ENCODE data around the gene ZNF277.

Gene ZNF277

DNA sequence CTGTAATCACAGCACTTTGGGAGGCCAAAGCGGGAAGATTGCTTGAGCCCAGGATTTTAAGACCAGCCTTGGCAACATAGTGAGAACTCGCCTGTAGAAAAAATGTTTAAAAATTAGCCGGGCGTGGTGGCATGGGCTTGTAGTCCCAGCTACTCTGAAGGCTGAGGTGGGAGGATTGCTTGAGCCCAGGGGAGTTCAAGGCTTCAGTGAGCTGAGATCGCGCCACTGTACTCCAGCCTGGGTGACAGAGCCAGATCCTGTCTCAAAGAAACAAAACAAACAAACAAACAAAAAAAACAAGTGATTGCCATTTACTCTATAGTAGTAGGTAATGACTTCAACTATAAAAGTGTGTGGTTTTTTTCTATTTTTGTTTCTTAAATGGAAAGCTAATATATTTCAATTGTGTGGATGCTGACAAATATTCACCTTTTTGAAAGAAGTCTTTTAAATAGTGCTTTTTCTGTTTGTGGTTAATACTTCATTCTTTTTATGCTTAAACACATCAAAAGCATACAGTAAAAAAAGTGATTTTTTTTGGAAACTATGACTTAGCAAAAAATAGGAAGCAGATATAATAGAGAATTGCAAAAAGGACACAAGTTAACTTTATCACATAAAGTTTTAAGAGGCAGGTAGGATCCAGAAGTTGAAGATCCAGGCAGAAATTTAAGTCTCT lies 48.4 kb downstream of the ZNF277 start:
- DNase-seq (ENCODE audit: low spot score) = no peak

DNA sequence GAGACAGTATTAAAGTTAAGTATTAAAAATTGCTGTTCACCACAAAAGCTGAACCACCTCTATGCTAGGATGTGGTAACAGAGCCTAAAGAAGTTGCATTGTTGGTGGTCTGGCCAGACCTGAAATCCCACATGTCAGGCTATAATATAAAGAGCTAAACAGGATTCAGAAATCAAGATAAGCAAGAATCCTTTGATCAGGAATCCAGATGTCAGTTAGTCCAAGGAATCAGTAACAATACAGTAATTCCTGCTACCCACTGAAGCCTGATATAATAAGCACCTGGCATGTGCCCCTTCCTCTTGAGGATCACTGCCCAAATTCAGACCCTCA lies 48.9 kb downstream of the ZNF277 start:
- no peak for DNase-seq (ENCODE audit: low spot score)

DNA sequence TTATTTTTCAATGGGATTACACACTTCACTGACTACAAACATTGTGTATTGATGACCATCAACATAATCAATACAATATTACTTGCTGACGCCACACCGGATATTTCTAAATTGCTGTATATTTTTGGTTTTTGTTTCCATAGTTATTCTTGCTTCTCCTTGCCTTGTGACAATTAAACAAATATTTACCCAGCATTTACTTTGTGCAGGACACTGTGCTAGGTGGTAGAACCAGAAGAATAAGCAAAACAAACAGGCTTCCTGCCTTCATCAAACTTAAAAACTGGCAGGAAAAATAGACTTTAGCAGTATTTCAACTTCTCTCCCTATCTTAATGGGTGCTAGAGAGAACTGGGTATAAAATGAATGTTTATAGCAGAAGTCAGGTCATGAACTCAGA lies 50.6 kb downstream of the ZNF277 start:
- DNase-seq (ENCODE audit: low spot score) = no peak

DNA sequence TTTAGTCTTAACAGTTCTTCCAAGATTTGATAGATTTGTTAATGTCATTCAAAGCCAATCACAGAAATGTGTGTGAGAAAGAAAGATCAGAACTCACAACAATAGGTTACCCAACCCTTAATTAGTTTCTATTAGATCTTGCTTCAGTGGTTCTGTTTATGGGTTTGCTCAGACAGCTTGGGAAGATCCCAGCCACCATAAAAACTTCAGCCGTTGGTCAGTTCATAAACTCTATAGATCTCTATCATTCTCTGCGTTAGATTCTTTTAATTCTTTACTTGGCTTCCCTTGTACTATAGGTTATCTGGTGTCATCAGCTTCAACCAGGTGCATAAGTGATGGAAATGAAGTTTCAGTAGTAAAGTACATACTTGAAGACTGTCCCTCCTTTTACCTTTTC lies 54.4 kb downstream of the ZNF277 start:
- DNase-seq (ENCODE audit: low spot score) = no peak

DNA sequence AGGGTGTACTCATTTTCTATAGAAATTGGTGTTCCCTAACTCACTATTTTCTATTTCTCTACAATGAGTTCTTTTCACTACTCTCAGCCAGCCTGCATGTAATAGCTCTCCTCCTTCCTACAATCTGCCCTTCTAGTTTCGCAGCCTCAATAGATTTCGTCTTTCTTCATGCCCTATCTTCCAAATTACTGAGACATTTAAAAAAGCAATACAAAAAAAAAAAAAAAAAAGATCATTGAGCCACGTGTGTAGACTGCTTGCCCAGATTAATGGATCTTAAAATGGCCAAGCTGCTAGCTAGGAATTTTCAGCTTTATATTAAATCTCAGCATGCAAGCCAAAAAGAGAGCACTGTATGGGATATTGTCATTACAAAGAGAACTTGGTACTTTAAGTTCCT lies 55.5 kb downstream of the ZNF277 start:
- DNase-seq (ENCODE audit: low spot score) = no peak

DNA sequence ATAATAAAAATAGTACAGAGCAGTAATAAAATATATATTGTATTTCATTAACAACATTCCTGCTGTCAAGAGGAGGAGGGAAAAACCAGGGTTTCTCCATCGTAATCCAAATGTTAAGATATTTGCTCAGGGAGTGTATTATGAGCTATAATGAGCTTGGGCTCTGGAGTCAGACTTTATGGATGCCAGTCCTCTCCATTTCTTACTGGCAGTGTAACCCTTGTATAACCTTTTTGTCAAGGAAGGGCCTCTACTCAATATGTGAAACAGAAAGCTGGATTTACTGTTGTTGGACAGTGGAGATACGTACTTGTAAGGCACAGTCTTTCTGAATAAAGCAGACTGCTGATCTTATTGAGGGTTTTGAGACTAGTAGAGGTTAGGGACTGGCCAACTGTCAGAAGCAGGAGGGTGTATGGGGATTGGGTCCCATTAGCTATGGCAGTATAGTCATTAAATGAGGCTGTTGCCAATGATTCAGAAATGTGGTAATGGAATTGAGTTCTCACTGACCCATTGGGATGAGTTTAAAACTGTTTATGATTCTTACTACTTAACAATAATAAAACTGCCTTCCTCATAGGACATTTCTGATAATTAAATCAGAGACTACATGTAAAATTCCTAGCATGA lies 56.5 kb downstream of the ZNF277 start:
- no peak for DNase-seq (ENCODE audit: low spot score)

DNA sequence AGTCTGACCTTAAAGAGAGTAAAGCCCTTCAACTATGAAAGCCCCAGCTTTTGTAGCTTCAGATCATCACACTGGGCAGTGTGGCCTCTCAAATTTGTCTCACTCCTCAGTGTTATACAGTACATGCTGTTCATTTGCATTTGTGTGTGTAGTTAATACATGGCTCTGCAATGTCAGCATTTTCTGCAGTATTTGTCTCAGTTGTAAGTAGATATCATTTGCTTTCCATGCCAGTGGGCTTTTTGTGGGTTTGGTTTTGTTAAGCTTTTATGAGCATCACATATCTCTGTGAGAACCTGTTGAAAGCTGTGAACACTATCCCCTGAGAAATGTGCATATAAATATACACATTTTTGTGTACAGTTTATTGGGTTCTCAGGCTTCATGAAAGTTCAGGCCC lies 57.0 kb downstream of the ZNF277 start:
- DNase-seq (ENCODE audit: low spot score) = no peak

DNA sequence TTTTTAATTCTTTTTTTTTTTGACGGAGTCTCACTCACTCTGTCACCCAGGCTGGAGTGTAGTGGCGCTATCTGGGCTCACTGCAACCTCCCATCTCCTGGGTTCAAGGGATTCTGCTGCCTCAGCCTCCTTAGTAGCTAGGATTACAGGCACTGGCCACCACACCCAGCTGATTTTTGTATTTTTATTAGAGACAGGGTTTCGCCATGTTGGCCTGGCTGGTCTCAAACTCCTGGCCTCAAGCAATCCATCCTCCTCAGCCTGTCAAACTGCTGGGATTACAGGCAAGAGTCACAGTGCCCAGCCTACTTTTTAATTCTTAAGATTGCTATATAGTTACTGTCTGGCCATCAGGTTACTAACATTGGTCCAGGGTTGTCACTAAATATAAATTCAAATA lies 59.6 kb downstream of the ZNF277 start:
- DNase-seq (ENCODE audit: low spot score) = no peak

DNA sequence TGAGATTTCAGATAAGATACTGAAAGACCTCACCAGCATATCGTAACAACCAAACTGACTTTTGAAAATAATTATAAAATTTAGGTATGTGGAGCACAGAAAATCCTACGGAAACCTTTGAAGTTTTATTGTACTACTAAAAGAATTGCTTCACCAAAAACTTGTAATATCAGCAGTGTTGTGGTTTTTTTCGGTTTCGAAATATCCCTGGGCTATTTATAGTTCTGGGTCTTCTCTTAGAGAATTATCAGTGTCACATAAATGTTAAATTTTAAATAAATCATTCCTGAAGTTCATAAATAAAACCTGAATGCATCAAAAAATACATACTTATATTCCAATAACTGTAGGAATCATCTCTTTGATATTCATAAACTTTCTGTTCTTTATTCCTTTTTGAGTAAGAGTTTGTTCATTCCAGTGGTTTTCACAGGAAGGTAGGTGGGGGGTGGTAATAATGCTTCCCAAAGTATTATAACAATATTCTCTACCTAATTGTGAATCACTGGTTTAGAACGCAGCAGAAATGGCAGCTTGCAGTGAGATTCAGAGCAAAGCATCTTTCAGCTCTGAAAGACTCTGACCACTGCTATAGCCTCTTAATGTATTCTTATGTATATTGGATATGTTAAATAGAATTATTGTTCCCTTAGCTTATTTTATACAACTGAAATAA lies 60.2 kb downstream of the ZNF277 start:
- no peak for DNase-seq (ENCODE audit: low spot score)

DNA sequence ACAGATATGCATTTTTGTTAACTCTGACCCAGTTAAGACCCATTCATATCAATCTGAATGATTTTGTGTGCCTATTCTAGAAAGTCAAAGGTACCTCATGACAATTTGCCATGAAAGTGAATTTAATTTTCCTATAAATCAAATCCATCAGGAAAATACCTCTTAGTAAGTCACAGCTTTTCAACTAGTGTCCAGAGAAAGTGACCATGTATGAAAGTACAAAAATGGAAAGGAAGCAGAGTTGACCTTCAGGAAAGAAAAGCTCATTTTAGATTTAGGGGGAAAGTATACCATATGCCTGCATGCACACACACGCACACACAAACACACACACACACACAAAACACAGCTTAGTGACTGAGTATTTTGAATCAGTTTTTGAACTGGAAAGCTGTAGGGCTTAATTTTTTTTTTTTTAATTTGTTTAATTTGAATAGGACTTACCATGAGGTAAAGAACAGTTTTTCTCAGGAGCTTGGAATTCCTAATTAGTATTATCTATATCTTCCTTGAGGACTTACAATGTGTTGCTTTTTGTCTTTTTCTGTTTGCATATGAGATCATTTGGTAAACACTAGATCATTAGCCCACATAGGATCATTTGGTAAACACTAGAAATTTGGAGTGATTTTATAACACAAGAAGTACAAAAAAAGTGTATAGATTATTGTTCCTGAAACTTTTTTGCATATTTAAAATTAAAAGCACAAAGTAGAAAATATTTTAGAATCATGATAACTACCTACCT lies 61.6 kb downstream of the ZNF277 start:
- DNase-seq (ENCODE audit: low spot score) = no peak

DNA sequence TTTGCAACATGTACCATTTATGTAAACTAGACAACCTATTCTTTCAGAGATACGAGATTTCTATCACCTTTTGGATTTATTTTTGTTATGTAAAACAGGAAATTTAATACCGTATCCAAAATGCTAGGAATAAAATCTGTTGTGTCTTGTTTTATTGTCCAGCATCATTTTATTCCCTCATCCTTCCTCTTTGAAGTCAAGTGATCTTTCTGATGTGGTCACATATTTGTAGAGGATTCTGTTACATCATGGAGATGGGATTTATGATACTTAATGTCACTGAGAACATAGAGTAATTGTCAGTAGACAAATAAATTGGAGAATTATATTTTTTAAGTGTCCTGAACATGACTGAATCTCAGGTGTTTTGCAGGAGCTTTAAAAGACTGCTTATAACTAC lies 64.7 kb downstream of the ZNF277 start:
- DNase-seq (ENCODE audit: low spot score) = no peak

DNA sequence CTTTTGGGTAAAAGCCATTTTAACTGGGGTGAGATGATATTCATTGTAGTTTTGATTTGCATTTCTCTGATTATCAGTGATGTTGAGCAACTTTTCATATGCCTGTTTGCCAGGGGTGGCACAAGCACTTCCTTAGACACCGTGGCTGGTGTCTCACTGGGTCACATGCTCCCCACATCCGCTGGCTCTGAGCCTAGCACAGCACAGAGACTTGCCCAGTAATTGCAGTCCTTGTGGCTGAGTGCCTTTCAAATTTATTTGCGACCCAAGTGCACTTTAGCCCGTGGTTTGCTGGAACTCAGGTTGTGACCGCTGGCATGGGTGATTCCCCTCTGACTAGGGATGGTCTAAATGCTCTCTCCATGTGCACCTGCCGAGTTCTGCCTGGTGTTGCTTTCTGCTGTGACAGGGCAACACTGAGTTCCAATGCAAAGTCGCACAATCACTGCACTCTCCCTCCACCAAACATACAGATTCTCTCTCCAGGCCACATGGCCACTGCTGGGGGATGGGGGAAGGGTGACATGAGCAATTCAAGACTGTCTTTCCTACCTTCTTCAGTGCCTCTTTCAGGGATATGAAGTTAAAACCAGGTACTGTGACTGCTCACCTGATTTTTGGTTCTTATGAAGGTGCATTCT lies 66.5 kb downstream of the ZNF277 start:
- DNase-seq (ENCODE audit: low spot score) = no peak

DNA sequence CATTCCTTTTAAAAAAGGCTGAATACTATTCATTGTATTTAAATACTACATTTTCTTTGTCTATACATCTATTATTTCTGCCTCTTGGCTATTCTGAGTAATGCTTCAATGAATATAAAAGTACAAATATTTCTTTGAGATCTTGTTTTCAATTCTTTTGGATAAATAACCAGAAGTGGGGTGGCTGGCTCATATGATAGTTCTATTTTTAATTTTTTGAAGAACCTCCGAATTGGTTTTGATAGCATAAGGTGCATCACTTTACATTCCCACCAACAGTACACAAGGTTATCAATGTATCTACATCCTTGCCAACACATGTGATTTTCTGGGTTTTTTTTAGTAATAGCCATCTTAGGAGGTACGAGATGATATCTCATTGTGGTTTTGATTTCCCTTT lies 72.5 kb downstream of the ZNF277 start:
- no peak for DNase-seq (ENCODE audit: low spot score)

DNA sequence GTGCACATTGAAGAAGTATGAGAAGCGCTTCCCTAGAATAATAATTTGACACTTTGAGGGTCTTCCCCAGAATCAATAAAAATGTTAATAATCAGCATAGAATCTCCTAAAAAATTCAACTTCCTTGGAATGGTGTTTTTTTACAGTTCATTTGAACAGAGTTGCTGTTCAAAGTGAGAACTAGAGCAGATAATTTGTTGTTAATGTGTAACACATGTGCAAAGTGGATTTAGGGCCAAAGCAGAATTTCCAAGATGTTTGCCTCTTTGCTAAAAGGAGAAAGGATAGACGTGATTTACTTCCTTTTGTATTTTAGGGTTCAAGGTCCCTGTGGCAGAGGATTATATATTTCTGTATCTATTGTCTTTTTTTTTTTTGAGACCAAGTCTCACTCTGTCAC lies 73.8 kb downstream of the ZNF277 start:
- DNase-seq (ENCODE audit: low spot score) = no peak

DNA sequence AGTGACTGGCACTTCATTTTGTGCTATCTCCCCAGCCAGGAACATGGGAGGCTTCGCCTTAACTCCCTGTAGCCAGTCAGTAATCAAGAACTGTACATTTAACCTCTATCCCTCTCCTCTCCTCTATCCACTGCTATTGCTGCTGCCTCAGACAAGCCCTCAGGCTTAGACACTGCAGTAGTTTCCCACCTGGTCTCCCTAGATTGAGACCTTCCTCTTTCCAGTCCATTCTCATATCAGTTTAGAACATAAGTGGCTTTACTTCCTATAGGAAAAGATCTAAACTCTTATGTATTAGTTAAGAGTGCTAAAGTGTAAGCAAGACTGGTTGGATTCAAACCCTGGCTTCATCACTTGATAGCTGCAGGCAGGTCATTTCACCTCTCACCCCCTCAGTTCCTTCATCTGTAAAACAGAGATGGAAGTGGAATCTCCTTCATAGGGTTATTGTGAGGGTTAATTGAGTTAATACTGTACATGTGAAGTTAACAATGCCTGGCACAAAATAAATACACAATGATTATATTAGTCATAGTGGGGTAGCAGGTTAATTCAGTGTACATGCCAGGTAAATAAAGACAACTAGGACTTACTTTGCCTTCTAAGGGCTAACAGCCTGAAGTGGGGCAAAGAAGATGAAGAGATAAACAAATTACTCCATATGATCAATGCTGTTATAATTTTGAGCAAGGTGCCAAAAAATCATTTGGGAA lies 76.1 kb downstream of the ZNF277 start:
- no peak for DNase-seq (ENCODE audit: low spot score)

DNA sequence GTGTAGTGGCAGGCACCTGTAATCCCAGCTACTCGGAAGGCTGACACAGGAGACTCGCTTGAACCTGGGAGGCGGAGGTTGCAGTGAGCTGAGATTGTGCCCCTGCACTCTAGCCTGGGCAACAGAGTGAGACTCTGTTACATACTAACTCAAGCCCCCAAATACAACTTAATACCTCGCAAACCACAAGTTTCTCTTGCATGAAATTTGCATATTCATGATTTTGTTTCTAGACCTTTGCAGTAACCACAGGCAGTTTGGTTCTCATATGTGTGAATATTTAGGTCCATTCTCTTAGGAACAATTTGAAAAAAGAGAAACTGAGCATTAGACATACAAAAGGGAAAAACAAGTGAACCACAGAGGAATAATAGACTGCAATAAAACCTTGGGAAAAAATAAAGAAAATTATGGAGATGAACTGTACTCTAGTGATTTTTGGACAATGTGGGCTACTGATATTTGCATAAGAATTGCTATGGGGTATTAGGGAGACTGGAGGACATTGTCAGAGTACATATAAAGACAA lies 77.0 kb downstream of the ZNF277 start:
- DNase-seq (ENCODE audit: low spot score) = no peak

DNA sequence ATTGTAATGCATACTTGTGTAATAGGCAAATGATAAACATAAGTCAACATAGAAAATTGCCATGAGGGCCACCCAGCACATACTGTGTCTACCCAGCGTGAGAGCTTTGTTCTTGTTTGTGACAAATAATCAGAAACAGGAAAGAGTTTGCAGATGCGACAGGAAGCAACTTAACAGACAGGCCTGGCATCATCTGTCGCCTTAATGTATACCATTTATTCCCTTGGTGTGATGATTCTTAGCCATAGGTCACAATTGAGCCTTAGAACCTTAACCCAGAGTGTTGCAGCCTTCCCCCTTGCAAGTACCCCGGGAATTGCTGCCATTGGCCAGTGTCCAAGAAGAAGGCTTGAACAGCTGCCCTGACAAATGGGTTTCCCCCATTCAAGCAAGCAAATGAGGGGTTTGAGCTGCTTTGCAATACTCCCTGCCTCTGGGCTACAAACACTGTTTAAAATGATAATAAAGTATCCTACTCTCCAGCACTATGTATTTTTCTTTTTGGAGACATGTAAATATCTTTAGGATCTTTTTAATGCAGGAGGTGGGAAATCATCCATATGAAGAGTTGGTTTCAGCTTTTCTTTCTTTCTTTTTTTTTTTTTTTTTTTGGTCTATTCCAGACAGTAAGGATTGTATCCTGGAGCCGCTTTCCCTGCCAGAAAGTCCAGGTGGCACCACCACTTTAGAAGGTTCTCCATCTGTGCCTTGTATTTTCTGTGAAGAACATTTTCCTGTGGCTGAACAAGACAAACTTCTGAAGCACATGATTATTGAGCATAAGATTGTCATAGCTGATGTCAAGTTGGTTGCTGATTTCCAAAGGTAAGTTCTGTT lies 80.0 kb downstream of the ZNF277 start:
- DNase-seq (ENCODE audit: low spot score) = peak; percentile 18

DNA sequence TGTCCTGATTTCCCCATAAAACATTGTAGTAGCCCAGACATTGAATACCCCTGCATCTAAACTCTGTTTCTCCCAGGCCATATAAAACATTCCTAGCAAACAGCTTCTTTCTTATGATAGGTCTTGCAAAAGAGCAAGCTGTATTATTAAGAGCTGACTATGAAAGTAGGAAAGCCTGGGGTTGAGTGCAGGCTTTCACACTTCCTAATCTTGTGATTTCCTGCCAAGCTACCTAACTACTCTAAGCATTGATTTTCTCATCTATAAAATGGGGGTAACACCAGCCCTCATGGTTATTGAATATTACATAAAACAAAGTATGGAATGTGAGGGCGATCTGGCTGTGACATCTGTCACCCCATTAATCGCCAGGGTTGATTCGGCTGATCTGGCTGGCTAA lies 81.8 kb downstream of the ZNF277 start:
- DNase-seq (ENCODE audit: low spot score) = no peak

DNA sequence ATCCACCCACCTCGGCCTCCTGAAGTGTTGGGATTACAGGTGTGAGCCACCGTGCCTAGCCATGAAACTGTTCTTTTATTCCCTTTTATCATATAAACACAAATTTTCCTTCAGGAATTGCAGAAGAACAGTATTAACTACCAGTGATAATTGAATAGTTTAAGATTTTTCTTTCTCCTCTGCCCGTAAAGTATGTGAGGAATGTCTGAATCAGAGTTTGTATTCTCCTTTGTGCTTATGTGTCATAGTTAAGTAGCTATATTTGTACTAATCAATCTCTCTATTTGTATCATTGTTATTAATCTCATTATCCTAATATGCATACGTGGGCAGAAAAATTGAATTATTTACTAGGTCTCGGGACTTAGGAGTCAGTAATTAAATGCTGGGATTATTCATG lies 83.6 kb downstream of the ZNF277 start:
- DNase-seq (ENCODE audit: low spot score) = peak; percentile 11

DNA sequence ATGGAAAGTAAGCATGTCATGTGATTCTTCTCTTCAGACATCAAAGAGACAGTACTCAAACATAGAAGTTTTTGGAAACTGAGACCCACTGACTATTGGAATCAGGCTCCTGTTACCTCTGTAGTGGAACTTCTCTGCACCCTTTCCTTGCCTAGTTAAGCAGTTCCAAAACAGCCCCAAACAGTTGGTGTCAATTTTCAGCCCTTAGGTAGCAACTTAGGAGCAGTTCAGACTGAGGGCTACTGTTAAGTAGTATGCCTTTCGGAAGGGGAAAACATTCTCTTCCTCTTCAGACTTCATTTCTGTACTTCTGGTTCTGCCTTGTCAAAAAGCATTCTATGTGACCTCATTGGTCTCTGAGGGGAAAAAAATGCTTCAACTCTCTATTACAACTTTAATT lies 85.7 kb downstream of the ZNF277 start:
- no peak for DNase-seq (ENCODE audit: low spot score)

DNA sequence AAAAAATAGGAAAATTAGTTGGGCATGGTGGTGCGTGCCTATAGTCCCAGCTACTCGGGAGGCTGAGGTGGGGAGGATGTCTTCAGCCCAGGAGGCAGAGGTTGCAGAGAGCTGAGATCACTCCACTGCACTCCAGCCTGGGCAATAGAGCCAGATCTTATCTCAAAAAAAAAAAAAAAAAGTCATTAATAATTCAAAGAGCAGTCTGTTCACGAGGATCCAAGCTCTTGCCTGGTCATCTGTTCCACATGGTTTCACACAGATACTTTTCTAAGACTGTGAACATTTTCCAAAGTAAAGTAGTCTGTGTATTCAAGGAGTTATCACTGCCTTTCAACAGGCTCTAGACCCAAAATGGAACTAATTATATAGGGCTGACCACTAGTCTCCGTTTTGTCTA lies 86.9 kb downstream of the ZNF277 start:
- no peak for DNase-seq (ENCODE audit: low spot score)
